ENCODE data around the gene SLC17A9.
A peak's percentile ranks its signal among the peaks of the same experiment; 100 is the strongest.

Gene SLC17A9

DNA sequence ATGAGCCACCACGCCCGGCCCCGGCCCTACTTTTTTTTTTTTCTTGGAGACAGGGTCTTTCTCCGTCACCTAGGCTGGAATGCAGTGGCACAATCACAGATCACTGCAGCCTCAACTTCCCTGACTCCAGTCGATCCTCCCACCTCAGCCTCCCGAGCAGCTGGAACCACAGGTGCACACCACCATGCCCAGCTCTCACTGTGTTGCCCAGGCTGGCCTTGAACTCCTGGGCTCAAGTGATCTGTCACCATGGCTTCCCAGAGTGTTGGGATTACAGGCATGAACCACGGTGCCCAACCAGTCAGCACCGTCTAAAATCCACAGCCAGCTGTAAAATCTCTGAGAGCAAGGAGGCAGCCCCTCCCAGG, 17.4 kb downstream of the SLC17A9 start:
- DNase-seq = no peak

- no peak for DNase-seq
These were observed 18.1 kb downstream of the SLC17A9 start for GRCh38 chr20:62970307-62971210.

DNA sequence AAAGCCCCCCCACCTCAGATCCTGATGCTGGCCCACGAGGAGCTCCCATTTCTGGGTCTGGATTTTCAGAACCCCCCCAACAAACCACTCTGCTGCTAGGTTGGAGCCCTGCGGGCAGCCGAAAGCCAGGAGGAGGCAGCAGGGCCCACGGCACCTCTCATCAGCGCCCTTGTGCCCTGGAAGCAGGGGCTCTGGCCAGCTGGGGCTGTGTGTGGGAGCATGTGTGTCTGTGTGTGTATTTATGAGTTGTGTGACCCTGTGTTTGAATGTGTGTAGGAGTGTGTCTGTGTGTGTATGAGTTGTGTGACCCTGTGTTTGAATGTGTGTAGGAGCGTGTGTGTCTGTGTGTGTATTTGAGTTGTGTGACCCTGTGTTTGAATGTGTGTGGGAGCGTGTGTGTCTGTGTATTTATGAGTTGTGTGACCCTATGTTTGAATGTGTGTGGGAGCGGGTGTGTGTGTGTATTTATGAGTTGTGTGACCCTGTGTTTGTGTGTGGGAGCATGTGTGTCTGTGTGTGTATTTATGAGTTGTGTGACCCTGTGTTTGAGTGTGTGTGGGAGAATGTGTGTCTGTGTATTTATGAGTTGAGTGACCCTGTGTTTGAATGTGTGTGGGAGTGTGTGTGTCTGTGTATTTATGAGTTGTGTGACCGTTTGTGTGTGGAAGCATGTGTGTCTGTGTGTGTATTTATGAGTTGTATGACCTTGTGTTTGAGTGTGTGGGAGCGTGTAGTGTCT, 18.9 kb downstream of the SLC17A9 start:
- no peak for DNase-seq

GRCh38 chr20:62971950-62972844, 19.7 kb downstream of the SLC17A9 start:
- DNase-seq = peak; percentile 82

GRCh38 chr20:62972845-62973745, 20.6 kb downstream of the SLC17A9 start:
- no peak for DNase-seq

GRCh38 chr20:62975251-62975760, 22.8 kb downstream of the SLC17A9 start:
- DNase-seq = no peak

- DNase-seq = no peak
These were observed 23.5 kb downstream of the SLC17A9 start for GRCh38 chr20:62975812-62976508.

DNA sequence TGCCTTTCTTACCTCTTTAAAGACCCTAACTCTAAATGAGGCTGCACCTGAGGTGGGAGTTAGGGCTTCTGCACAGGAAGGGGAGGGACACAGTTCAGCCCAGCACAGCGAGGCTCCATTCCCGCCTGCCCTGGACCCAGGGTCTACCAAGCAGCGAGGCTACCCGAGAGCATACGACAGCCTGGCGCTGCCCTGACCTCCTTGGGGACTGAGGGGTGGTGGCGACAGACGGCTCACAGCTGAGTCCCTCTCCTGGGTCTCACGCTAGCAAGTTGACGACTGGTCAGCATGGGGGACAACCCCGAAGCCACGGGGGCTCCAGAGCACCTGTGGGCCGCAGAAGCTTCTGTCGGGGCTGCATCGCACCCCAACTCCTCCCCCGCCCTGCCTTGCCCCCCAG, 24.4 kb downstream of the SLC17A9 start:
- DNase-seq = no peak

- peak; percentile 56 for DNase-seq
These were observed 25.4 kb downstream of the SLC17A9 start for GRCh38 chr20:62977613-62978560.

GRCh38 chr20:62978561-62978943, 26.0 kb downstream of the SLC17A9 start:
- peak; percentile 78 for DNase-seq

GRCh38 chr20:62979310-62979709, 26.8 kb downstream of the SLC17A9 start:
- DNase-seq = no peak

GRCh38 chr20:62979876-62980373, 27.4 kb downstream of the SLC17A9 start:
- no peak for DNase-seq

- no peak for DNase-seq
These were observed 28.0 kb downstream of the SLC17A9 start for GRCh38 chr20:62980380-62980960.

GRCh38 chr20:62980970-62981369, 28.5 kb downstream of the SLC17A9 start:
- peak; percentile 72 for DNase-seq

- peak; percentile 66 for DNase-seq
These were observed 29.9 kb downstream of the SLC17A9 start for GRCh38 chr20:62982124-62983075.

DNA sequence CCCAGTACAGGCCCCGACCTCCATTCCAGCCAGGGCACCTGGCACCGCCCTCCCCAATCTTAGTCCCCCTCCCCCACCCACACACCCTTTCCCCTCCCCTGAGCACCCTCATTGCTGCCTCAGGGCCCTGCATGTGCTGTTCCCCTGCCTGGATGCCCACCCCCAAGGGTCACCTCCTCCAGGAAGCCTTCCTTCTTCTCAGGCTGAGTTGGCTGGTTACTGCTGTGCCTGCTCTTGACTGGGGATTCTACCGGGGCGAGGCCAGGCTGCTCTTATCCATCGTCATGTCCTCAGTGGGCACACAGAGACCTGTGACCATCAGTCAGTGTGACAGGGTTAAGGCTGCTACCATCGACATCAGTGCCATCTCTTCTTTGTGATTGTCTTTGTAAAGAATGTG, 30.7 kb downstream of the SLC17A9 start:
- DNase-seq = no peak

DNA sequence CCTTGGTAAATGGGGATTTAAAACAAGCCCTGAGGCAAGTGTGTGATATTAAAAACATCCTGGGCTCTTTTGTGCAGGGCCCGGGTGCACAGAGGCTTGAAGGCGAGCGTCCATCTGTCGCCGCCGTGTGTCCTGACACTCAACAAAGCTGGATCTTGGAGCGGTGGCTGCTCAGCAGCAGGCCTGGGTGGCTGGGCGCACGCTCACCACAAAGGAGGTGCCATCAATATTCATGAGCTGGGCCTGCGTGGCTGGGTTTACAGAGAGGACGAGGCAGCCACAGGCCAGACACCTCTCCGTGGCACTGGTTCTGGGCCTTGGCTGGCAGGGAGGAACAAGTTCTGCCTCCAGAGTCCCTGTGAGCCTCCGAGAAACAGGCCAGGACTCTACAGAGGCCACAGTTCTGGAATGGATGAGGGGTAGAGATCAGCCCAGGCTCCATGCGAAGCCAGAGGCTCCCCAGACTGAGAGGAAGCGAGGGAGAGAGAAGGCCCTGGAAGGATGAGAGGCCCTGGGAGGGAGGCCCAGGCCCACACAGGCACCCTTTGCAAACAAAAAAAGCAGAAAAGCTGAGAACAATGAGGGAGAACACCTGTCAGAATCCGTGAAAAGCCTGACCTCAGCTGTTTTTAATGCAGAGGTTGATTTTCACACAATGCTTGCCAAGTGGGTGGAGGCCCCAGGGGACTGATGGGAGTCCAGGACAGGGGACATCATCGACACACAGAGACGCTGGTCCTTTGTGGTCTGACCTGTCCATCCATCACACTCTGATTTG, 32.3 kb downstream of the SLC17A9 start:
- DNase-seq = no peak

All from MV-4-11 (cell line).